Activated CD8-positive, alpha-beta memory T cell treated with anti-CD3 and anti-CD28 coated beads for 48 hours (primary cell): ENCODE results near the gene PPP1R3G.

Source experiments
- DNase-seq, 3 experiments: peaks; one replicate each; pipeline ENCODE4 v3.0.0-alpha.2; 2020; ENCODE audit warnings: low read depth in 2 of 3, low spot score in 2 of 3

Gene PPP1R3G

GRCh38 chr6:5093231-5094015 is 8.3 kb downstream of the PPP1R3G start:
- no peak for DNase-seq

GRCh38 chr6:5094327-5094726 is 9.2 kb downstream of the PPP1R3G start:
- no peak for DNase-seq

- no peak for DNase-seq
Observed at GRCh38 chr6:5095236-5095635, 10.1 kb downstream of the PPP1R3G start.

GRCh38 chr6:5096482-5096881 is 11.3 kb downstream of the PPP1R3G start:
- DNase-seq = no peak

- no peak for DNase-seq
Observed at GRCh38 chr6:5098501-5099270, 13.5 kb downstream of the PPP1R3G start.

- no peak for DNase-seq
Observed at GRCh38 chr6:5099537-5099936, 14.4 kb downstream of the PPP1R3G start.

- DNase-seq = no peak
Observed at GRCh38 chr6:5100806-5101205, 15.7 kb downstream of the PPP1R3G start.

GRCh38 chr6:5102267-5102970 is 17.3 kb downstream of the PPP1R3G start:
- DNase-seq = no peak

GRCh38 chr6:5103250-5103649 is 18.1 kb downstream of the PPP1R3G start:
- no peak for DNase-seq

- no peak for DNase-seq
Observed at GRCh38 chr6:5104667-5105066, 19.5 kb downstream of the PPP1R3G start.

GRCh38 chr6:5105146-5105545 is 20.0 kb downstream of the PPP1R3G start:
- DNase-seq = no peak

- no peak for DNase-seq
Observed at GRCh38 chr6:5107341-5107740, 22.2 kb downstream of the PPP1R3G start.

GRCh38 chr6:5108068-5108467 is 22.9 kb downstream of the PPP1R3G start:
- DNase-seq = no peak

GRCh38 chr6:5108536-5109150 is 23.5 kb downstream of the PPP1R3G start:
- DNase-seq = no peak

GRCh38 chr6:5109436-5109835 is 24.3 kb downstream of the PPP1R3G start:
- no peak for DNase-seq

- no peak for DNase-seq
Observed at GRCh38 chr6:5110246-5110645, 25.1 kb downstream of the PPP1R3G start.

- no peak for DNase-seq
Observed at GRCh38 chr6:5111626-5112025, 26.5 kb downstream of the PPP1R3G start.

GRCh38 chr6:5112066-5112799 is 27.1 kb downstream of the PPP1R3G start:
- DNase-seq = no peak

GRCh38 chr6:5113096-5113495 is 28.0 kb downstream of the PPP1R3G start:
- DNase-seq = no peak

GRCh38 chr6:5115168-5115567 is 30.0 kb downstream of the PPP1R3G start:
- DNase-seq = no peak
